ENCODE data around the gene WNT9B.
"Not testable (repeated sequence)": the region's sequence is repeated elsewhere in the genome, so short reads cannot be mapped to it uniquely, and the experiment has no call there.

WNT9B gene

DNA sequence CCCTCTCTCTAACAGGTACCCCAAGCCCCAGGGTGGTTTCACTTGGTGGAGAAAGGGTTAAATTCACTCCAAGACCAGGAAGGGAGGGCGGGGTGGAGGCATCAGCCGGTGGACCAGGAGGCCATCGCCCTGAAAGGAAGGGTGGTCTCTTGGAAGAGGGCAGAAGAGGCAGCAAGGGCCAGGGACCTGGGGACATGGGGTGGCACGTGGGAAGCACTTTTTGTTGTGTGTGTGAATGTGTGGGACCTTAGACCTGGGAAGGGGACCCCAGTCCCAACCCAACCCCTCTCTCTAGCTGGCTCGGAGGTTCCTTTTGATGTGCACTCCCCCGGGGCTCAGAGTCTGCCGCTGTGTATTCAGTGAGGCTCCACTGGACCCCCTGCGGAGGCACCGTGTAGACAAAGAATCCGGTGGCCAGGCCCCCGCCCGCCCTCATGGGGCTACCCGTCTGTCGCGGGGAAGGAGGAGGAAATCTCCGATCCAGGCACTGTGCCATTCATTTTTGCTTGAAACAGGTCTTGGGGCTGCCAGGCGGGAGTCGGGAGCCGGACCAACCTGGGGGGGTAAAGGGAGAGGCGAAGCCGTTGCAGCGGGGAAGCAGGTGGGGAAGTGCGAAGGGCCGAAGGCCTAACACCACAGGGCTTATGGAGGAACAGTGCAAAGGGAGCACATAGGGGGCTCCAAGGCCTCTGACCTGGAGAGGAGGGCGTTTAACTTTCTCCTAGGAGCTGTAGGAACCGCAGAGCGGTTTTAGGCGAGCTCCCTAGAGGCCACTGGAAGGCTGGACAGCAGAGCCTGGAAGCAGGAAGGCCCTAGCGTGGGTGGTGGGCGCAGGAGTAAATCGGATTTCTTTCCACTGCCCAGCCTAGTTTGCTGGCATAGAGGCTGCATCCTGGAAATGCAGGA, 29.6 kb upstream of the WNT9B start:
- no peak for DNase-seq

DNA sequence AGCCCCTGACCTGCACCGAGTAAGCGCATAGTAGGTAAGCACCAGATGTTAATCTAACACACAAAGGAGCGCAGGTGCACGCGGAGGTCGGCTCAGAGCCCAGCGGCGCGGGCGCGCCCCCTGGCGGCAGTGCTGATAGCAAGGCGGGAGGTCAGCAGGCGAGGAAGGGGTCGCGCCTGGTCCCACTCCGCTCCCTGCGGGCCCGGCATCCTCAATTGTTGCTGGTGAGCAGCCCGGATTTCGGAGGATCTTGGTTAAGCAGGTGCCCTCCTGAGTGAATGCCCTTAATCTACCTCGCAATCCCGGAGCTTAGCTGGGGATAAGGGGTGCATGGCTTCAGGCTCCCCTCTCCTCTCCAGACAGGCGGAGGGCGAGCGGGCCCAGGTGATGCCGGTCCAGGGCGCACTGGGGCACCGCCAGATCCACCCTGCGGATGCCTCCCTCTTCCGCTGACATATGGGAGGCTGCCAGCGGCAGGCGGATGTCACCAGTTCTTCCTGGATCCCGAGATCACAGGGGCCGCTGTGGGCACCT, 28.9 kb upstream of the WNT9B start:
- no peak for DNase-seq

DNA sequence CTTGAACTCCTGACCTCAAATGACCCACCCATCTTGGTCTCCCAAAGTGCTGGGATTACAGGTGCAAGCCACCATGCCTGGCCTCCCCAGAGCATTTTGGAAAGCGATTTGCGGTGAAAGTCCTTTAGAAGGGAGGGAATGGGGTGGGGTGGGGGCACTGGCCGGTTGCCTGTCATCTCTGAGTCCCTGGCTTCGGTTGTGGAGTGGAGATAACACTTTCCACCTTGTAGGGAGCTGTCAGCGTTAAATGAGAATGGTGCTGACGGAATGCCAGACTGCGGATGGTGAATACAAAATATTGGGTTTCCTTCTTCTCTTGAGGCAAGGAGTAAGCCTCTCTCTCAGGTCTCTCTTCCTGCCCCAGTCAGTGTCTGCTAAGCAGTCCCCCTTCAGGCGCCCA, 27.7 kb upstream of the WNT9B start:
- no peak for DNase-seq

DNA sequence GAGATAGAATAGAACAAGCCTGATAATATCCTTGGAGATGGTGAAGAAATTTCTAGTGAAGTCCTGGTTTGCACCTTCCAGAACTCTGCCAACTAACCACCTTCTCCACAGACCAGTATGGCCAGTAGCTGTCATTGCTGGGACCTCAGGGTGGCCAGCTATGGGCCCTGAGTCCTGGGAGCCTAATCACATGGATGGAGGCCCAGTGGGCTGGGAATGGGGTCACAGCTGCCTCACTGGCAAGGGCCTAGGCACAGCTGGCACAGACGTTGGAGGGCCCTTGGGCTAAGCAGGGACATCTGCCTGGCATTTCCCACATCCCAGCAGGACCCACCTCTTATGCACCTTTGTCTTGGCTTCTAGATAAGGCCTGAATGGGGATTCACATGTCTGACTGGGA, 25.3 kb upstream of the WNT9B start:
- no peak for DNase-seq

DNA sequence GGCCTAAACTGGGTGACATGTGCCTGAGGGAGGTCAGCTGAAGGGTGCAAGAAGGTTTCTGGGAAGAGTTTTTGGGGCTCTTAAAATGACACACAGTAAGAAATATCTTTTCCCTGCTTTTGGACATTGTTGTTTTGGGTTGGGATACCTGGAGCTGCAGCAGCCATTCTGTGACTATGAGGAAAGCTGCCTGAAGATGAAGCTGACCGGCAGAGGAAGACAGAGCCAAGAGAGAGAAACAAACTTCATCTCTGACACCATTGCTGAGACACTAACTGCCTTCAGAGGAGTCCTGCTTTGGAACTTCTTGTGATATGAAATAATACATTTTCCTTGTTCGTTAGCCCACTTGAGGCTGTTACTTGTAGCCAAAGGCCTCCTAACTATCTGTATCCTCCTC, 24.1 kb upstream of the WNT9B start:
- no peak for DNase-seq

DNA sequence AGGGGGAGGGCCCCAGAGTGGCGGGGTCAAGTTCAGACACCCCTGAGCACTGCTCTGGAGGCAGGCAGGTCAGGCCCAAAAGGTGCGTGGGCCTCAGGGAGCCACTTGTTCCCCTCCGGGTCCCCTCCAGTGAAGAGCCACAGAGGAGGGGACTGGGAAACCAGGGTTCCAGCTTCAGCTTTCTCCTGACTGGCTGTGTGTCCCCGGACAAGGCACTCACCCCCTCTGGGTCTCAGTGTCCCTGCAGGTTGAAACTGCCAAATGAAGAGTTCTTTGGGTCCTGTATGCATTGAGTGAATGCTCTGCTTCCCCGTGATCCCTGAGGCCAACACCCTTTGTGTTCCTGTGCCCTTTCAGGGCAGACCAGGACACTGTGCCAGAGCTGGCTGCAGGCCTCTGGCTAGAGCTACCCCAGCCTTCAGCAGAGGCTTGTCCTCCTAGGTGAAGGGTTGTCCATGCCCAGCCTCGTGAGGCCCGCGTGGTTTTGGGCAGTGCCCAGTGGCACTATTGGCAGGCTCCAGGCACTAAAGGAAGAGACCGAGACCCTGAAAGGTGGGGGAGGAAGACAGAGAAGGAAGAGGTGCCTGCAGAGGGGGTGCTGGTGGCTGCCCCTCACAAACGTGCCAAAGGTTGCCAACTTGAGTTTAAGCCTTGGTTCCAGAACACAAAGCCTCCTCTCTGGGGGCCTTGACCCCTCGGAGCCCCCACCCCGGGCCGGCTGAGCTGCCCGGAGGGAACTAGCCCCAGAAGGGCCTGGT, 19.6 kb upstream of the WNT9B start:
- DNase-seq, result peak in 30 of 58 donors; percentile 15 to 81 (median 40)

DNA sequence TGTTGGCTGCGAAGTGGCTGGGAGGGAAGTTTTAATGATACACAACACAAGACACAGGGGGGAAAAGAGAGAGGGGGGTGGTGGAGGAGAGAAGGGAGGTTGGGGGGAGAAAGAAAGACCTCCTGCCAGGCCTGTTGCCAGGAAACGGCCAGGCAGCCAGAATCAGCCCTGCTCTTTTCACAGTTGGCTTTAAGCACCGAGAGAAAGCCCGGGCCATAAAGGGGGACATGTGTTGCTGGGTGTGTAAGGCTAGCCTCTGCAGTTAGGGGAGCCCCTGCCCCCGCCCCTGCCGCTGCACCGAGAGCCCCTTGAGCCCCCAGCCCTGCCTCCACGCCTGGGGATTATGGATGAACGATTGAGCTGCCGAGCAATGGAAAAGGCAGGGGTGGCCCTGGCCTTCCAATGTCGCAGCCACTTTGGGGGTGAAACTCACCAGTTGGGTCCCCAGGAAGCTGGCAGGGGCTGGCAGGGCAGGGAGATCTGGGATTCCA, 19.0 kb upstream of the WNT9B start:
- DNase-seq, result peak in 21 of 58 donors; percentile 13 to 54 (median 37)

DNA sequence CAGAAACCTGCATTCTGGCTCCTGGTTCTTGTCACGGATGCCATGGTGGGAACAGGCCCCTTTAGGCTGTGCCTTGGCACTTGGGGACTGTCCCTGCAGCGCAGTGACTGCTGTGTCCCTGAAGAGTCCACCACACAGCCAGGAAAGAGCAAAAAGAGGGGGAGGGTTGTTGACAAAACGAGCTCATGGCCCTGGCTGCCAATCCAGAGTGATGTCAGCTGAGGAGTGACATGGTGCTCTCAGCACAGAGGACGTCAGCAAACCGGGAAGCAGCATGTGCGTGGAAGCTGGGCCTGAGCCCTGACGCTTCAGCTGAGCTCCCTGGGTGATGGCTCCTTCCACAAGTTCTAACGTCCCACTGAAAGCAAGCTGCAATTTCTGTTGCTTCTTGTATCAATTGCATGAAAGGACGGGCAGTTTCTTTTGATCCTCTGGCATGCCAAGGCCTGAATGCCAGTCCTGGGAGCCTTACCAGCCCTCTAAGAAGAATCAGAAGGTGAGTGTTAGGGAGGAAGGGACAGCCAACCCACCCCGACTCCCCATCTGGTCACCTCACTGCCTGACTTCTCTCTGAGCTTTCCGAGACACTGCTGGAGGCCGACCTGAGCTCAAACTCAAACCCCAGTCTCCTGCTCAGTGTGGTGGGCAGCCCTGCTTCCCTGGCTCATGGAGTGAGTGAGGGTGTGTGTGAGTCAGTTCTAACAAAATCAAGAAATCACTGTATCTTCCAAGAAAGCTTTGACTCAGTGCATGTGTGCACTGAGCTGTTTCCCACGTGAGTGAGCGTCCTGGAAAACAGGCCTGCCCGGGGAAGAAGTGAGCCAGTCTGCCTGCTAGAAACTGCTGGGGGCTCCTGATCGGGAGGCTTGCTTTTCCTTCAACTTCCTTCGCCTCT, 18.2 kb upstream of the WNT9B start:
- peak in 45 of 58 donors; percentile 6 to 71 (median 36) for DNase-seq

DNA sequence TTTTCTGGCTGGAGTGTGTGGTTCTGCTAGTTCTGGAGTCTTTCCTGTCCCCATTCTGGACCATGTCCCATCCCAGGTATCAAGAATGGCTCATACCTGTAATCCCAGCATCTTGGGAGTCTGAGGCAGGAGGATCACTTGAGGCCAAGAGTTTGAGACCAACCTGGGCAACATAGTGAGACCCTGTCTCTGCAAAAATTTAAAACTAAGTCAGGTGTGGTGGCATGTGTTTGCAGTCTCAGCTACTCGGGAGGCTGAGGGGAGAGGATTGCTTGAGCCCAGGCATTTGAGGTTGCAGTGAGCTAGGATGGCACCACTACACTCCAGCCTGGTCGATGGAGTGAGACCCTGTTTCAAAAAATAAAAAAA, 17.6 kb upstream of the WNT9B start:
- DNase-seq, result no peak

DNA sequence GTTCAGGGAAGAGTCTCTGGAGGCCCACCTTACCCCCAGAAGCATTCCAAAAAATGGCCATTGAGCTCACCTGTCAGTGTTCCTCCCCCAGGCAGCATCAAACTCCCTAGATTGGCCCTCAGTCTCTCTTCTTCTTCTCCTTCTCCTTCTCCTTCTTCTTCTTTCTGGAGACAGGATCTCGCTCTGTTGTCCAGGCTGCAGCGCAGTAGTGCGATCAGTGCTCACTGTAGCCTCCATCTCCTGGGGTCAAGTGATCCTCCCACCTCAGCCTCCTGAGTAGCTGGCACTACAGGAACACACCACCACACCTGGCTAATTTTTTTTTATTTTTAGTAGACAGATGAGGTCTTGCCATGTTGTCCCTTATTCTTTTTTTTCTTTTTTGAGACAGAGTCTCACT, 16.5 kb upstream of the WNT9B start:
- DNase-seq, result no peak

DNA sequence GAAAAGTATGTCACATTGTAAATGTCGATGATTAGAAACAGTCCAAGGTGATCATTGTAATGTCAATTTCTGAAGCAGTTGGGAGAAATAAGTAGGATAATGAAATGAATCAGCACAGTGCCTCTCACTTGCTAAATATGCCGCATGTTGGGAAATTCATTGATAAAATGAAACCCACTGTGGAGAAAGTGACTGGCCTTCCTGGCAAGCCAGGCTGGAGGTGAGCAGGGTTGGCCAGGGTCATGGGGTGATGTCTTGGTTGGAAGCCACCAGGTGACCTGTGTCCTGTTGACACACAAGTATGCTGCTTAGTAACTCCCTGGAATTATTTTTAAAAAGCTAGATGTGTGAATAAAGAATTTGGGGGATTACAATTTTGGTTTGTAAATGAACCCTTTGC, 14.9 kb upstream of the WNT9B start:
- DNase-seq, result no peak

DNA sequence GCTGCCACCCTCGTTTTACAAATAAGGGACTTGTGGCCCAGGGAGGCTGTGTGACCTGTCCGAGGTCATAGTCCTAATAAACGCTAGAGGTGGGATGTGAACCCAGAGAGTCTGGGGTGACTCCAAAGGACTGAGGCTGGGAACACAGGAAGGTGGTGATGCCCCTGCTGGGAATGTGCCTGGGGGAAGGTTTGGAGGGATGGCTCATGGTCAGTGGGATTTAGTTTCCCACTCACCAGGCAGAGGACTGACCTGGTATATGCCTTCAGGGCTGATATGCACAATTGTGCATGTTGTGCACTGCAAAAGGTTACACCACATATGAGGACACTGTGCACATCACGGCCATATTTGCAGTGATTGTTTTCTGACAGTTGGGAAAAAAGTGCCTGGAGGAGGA, 13.9 kb upstream of the WNT9B start:
- DNase-seq, result no peak

DNA sequence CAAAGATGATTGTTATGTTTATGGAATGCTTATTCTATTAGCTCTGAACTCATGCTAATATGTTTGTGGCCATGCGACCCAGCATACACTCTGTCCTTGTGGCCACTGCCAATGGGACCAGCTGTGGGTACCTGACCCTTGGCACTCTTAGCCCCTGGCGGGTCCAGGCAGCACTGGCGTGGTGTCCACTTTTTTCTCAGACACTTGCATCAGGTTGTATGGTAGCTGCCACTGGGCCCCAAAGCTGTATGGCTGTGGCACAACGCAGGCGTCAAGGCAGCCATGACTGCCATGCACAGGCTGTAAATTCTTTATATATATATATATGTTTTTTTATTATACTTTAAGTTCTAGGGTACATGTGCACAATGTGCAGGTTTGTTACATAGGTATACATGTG, 12.2 kb upstream of the WNT9B start:
- DNase-seq, result no peak

DNA sequence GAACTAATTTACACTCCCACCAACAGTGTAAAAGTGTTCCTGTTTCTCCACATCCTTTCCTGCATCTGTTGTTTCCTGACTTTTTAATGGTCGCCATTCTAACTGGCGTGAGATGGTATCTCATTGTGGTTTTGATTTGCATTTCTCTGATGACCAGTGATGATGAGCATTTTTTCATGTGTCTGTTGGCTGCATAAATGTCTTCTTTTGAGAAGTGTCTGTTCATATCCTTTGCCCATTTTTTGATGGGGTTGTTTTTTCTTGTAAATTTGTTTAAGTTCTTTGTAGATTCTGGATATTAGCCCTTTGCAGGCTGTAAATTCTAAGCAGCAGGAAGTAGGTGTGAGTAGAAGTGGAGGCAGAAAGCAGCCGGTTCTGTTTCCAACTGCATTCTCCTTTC, 10.8 kb upstream of the WNT9B start:
- DNase-seq, result not testable (repeated sequence)

DNA sequence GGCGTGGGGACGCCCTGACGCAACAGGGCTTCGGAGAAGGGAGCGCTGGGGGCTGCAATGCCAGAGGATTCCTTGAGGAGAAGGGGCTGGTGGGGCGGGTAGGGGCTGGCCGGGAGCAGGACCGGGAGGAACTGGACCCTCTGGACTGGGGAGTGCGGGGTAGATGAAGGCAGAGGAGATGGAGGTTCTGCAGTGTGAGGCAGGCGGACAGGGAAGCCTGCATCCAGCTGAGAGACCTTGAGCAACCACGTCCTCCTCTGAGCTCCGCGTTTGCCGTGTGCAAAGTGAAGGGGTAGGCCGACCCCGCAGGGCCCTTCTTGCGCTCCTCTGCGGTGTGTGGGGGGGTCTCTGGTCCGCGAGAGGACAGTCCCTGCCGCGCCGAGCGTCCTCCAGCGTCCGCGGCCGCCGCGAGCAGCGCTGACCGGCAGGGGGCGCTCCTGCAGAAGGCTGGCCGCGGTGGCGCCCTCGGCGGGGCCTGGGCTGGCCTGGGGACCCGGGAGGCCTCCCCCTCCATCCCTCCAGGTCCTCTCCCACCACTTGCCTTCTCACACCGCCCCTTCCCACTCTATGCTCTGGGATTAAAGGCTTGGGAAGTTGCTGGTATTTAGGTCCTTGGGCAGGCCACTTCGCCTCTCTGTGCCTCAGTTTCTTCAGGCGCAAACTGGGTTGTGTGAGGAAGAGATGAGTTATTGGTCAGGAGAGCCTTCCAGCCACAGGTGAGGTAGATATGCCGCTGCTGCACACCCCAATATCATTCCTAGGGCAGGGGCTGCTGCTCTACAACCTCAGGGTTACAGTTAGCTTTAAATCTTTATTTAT, 9.6 kb upstream of the WNT9B start:
- peak in 1 of 58 donors; percentile 33 for DNase-seq

DNA sequence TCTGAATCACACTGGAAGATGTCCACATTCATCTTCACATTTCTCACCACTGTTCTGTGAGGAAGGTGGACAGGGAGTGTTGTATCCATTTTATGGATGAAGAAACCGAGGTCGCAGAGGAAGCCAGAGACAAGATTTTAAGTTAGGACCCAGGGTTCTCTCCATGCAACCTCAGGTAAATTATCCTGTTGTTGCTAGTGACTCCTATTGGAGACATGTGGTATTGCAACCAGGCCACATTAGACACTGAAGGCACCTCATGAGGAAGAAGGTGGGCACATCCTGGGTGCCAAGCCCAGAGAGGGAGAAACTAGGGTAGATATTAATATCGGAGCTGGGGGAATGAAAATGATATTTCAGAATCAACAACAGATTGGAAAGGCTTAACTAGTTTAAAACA, 8.5 kb upstream of the WNT9B start:
- no peak for DNase-seq

DNA sequence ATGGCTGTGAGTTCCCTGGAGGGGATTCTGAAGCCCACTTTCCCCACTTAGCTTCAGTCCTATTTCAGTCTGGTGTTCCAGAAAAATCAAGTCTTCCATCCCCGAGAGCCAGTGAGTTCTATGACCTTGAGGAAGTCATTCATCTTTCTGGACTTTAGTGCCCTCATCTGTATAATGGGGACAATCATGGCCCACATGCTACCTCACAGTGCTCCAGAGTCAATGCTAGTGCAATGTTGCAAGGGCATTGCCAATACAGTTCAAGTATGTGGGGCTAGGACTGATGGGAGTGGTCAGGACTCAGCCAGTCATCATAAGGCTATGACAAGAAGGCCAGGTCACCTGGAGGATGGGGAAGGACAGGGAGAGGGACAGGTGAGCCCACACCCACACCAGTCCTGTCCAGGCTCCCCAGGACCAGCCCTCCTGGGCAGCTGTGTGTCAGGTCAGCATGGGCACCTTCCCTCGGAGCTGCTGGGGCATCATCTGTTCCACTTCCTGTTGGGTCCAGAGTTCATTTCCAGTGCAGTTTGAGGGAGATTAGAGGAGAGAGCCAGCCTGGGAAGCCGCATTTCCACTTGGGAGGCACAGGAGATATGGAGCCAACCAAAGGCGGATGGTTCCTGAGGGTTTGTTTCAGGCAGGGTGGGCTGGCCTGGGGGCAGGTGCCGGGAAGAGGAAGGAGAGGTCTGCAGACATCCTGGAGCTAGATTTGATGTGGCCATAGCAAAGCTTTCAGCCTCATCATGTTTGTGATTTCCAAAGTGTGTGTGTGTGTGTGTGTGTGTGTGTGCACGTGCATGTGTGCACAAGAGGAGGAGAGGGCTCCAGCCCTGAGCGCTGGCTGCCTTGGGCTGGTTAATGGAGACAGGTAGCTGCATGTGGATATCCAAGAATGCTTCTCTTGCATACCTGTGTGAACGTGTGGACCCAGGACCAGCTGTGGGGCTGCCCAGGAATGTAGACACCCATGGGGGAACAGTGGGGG, 3.9 kb upstream of the WNT9B start:
- no peak for DNase-seq

DNA sequence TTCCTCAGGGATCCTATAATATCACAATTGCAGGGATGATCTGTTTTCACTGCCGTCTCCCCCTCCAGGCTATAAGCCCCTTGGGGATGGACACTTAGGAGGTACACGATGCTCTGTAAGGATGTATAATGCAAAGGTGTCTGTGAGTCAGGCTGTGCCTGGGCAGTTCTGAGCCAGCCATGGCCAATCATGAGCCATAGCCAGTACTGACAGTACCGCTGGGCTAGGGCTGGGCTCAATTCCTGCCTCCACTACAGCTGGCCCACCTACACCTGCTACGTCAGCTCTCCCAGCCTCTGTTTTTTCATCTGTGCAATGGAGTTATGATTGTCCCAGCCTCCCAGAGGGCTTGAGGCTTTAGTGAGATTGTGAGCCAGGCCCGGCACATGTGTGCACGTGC, 2.8 kb upstream of the WNT9B start:
- DNase-seq, result no peak

DNA sequence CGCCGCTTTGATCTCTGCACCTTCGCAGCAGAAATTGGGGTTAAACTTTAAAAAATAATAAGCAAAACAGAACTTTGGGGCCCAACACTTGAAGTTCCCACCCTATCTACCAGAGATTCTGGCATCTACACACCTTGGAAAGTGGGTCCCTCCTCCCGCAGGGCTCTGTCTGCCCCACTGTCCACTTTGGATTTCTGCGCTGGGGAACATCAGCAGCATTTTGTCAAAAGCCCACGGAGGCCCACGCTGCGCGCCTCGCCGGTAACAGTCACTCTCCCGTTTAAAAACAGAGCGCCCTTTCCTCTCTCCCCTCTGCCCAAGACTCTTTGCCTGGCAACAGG, 725 bp upstream of the WNT9B start:
- DNase-seq, result no peak

Data from anterior cingulate cortex (tissue), 58 donors.